PC-9 (cell line): ENCODE measurements around the gene ANKRD11.

Experiments used
- CTCF ChIP-seq: fragments of 200-600 bp; sonication (generic); conservative IDR thresholded peaks from 2 replicates; pipeline ENCODE4 v1.6.1; 2017; ENCODE audit warnings: mixed run types, antibody characterized with exemption, mild to moderate bottlenecking, moderate library complexity
- EZH2 ChIP-seq: fragments of 200-600 bp; sonication (generic); IDR thresholded peaks from 2 replicates; pipeline ENCODE4 v1.8.0; 2017; ENCODE audit warnings: antibody characterized with exemption, low read depth

GRCh38 chr16:89332902-89333245 lies 157.5 kb downstream of the ANKRD11 start:
- TF ChIP-seq CTCF (no peak), EZH2 (no peak)
